HG02678 (cell line): ENCODE measurements around the gene C10orf71.

Experiments
- ATAC-seq: cut with Tn5 transposase; IDR thresholded peaks from one replicate; pipeline ENCODE4 v1.9.1; 2021; ENCODE audit warnings: mild to moderate bottlenecking, moderate library complexity; ENCODE audit not compliant: unreplicated experiment

The C10orf71 gene

GRCh38 chr10:49272251-49273081 is 26.5 kb upstream of the C10orf71 start:
- ATAC-seq = no peak

DNA sequence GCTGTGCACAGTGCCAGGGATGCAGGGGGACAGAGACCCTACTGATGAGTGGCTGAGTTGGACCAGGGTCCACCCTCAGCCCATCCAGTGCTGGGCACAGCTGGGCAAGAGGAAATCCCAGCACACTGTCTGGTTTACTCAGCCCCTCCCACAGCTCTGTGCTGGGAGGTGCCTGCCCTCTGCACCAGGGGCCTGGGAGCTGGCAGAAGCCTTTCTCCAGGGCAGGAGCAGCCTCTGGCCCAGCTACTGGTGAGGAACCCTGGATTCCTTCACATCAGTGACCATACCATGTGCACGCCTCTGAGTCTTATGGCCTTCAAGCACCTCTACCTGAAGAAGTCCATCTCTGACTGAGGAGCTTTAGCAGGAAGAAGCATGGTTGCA is 25.9 kb upstream of the C10orf71 start:
- no peak for ATAC-seq

- ATAC-seq = no peak
These were observed 25.3 kb upstream of the C10orf71 start for GRCh38 chr10:49273626-49274025.

- ATAC-seq = no peak
These were observed 24.1 kb upstream of the C10orf71 start for GRCh38 chr10:49274886-49275285.

DNA sequence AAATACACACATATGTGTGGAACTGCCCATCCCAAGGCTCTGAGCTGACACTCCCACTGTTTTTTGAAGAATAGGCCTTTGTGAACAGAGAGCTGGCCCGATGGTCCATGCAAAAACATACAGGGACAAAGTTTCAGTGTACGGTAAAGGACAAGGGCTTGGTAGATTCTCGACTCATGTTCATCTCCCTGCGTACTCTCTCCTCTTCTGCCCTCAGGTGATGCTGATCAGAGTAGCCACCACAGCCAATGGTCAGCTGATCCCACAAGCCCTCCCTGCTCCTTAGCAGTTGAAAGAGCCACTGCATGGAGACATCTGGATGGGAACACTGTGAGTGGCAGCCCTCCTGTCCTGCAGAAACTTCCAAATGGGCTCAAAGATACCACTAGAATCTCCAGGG is 23.1 kb upstream of the C10orf71 start:
- no peak for ATAC-seq

GRCh38 chr10:49276596-49276995 is 22.4 kb upstream of the C10orf71 start:
- ATAC-seq = no peak

- ATAC-seq = no peak
These were observed 21.0 kb upstream of the C10orf71 start for GRCh38 chr10:49277973-49278372.

- ATAC-seq = no peak
These were observed 20.4 kb upstream of the C10orf71 start for GRCh38 chr10:49278497-49278981.

DNA sequence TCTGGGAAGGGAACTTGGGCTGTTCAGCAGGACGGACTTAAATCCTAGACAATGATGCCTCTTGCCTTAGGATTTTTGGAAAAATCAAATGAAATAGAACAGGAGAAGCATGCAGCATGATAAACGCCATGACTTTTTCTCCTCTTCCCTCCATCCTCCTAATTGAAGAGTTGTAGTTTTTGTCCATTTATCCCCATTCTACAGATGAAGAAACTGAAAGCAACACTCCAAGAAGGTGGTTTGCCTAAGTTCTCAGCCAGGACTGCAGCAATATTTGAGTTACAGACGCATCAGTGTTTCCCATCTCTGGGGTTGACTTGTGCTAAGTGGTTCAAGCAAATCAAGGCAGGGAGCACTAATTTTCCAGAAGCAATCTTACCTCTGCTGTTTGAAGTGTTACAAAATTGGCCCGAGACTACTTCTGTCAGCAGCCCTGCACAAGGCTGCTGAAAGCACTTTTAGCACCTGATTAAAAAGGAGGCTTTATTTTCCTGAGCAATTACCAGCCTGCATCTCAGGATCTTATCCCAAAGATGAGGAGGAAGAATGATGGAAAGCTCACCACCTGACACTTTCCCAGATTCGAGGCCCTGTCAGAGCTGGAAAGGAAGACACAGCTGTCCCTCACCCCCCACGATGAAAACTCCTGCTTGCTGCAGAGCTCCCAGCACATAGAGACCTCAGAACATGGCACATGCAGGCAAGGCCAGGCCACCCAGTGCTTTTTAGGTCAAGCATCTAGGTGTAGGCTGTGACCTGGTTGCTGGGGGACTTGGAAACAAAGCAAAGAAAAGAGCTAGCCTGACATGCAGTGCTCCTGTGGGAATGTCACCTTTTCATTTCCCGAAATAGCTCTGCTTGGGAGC is 19.7 kb upstream of the C10orf71 start:
- no peak for ATAC-seq

DNA sequence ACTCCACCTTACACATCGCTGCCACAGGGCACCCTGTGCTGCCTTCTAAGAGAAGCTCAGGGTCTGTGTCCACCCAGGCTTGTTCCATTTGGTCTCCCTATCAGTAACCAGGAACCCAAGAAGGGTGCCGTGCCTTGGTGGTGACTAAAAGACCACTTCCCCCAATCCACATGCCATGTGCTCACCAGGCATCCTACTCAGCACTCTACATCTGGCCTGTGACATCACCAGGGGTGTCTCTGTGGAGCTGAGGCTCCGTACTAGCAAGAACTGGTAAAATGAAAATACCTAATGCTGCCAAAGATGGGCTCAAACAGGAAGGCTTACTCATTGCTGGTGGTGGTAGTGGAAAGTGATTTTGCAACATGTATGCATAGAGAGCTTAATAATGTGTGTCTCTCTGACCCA is 19.0 kb upstream of the C10orf71 start:
- no peak for ATAC-seq

- ATAC-seq = no peak
These were observed 17.5 kb upstream of the C10orf71 start for GRCh38 chr10:49281461-49281860.

DNA sequence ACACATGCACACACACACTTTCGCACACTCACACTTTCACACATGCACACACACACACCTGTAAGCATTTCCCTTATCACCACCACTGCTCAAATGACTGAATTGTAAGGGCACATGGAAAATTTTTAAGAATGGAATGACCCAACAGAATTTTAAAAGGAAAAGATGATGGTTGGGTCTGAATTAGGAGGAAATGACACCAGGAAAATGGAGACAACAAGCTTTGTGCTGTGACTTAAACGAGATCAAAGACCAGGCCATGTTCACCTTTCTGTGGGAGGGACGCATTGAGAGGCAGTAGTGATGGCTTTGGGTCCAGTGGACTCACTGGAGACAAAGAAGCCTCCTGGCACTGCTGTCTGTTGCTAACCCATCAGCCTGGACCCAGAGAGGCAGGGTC is 16.7 kb upstream of the C10orf71 start:
- ATAC-seq = no peak

DNA sequence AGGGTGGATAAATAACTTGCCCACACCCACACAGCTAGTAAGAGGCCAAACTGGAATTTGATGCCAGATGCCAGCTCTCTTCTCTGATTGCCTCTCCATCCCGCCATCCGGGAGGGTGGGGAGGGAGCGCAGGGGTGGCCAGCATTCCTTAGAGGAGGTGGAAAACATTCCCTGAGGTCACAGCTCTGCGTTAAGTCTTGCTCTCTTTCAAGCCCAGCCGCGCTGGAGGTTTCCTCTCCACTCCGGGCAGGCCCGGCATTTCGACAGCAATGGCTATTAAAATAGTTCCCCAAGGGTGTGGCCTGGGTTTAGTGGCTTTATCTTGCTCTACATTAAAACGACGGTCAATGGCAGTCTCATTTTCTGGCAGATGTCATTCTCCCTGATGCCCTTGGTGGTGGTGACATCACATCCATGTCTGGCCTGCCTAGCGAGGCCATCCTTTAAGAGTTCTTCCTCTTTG is 16.1 kb upstream of the C10orf71 start:
- ATAC-seq = no peak

DNA sequence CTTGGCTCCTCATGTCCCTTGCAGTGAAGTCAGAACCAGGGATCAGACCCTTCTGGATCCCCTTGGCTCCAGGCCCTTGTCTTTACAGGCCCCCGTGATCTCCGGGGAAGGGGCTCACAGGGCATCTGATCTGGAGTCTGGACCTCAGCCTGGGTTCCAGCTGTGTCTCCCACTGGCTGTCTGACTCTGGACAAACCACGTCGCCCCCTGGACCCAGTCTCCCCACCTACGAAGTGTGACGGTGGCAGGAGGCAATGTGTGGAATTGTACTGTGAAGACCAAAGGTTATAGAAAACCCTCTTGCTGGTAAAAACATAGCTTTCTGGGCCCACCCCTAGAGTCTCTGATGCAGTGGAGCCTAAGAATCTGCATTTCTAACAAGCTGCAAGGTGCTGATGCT is 15.5 kb upstream of the C10orf71 start:
- ATAC-seq = no peak

DNA sequence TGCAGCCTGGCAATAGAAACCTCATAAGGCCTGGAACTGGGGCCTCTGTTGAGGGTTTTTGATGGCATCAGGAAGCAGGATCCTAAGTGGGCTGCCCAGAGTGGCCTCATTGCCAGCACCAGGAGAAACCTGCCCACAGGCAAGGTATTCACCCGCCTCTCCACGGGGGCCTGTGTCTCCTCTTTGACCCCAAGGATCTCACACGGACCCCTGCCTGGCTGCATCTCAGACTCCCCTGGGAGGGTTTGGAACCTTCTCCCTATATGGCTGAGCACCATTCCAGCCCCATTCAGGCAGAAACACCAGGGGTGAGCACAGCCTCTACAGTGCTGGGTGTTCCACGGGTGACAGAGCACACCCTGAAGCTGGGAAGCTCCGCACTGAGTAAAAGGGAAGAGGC is 14.6 kb upstream of the C10orf71 start:
- no peak for ATAC-seq

GRCh38 chr10:49285232-49285631 is 13.7 kb upstream of the C10orf71 start:
- no peak for ATAC-seq

DNA sequence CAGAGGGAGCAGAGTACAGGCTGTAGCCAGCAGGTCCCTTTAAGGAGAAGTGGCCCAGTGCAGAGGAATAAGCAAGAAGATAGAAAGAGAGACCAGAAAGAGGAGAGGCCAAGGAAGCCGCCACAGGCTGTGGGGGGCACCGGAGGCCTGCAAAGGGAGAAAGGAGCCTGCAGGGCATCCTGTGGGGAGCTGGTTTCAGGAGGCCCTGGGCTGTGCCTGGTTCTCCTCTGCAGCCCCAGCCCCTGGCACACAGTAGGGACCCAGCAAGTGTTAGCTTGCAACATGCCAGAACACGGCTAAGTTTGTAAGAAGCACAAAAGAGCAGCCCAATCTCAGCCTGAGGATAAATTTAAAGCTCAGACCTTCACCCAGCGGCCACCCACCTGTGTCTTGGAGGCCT is 12.3 kb upstream of the C10orf71 start:
- ATAC-seq = no peak

DNA sequence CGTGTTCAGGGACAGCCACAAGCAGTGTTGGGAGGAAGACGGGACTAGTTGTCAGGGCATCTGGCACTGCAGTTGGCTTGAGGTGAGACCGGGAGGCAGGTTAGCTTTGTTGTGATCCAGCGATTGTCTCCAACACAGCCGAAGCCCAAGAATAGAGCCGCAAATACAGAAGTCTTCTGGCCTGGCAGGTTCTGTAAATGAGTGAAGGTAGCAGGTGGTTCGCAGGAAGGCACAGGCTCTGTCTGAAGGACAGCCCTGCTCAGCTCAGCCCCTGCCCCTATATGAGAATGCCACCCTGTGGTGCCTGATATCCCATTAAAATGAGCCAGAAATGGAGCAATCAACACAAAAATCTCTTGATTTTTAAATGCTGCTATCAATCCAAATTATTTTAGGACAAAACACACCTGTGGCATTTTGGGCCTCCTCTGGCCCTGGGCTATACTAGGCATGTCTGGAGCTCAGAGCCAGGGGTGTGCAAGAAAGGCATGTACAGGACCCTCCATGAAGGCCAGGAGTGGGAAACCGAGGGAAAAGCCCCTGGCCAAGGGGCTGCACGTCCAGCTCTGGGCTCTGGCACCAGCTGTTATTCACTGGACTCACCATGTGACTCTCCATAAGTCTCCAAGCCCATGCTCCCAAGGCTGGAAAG is 11.2 kb upstream of the C10orf71 start:
- ATAC-seq = no peak

GRCh38 chr10:49288341-49289065 is 10.5 kb upstream of the C10orf71 start:
- no peak for ATAC-seq

DNA sequence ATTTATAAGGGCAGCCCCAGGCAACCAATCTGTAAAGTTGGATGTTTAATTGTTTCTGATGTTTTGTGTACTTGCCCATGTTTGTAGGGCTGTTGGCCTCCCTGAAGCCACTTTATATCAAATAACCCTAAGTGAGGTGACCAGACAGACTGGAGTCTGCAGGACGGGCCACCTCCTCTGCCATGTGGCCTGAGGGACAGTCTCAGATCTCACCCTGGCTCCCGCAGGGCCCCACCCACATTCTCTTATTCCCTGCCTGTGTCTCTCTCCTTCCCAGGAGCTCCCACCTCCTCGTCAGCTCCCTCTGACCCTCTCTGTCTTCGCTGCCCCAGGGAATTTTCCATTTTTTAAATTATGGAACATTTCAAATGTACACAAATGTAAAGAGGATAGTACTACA is 9.5 kb upstream of the C10orf71 start:
- ATAC-seq = no peak

GRCh38 chr10:49290131-49290530 is 8.8 kb upstream of the C10orf71 start:
- no peak for ATAC-seq
